ENCODE results near the gene GDAP1L1. TPM values are rescaled to one million over a fixed set of nuclear protein-coding genes. Genes with fewer than 3 reads are reported as not detected.

GDAP1L1 gene
- 0.24 and 1.1 TPM in 2 replicates for total RNA-seq
- long read RNA-seq: 0 reads

DNA sequence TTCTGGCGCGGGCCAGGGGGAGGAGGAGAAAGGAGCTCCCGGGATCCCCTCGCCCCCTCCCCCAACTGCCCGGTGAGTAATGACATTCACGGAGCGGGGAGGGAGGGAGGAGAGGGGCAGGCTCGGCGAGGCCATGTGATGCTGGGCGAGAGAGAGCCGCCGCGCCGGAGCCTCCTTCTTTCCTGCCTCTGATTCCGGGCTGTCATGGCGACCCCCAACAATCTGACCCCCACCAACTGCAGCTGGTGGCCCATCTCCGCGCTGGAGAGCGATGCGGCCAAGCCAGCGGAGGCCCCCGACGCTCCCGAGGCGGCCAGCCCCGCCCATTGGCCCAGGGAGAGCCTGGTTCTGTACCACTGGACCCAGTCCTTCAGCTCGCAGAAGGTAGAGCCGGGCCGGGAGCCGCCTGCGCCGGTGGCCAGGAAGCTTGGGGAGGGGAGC lies at the start of gene GDAP1L1:
Gene GDAP1L1, plus strand, starts transcription at position 178 of the 441 bp plus-strand sequence. Its CDS starts 27 bp downstream, at position 205.
- Mint-ChIP-seq H3K27me3 (peaks cover 36% of the 10 kb centered on the region), H3K4me3 (ENCODE audit: low read depth) (peak within 1 kb of the TSS; percentile 43)

DNA sequence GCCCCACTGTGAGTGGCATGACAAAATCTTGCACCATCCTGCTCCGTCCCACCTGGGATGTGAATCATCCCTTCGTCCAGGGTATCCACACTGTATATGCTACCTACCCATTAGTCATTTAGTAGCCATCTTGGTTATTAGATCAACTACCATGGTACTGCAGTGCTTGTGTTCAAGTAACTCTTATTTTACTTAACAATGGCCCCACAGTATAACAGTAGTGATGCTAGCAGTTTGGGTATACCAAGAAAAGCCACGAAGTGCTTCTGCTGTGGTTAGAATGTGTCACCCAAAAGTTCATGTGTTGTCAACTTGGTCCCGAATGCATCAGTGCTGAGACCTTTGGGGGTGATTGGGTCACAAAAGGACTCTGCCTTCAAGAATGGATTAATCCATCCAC lies 48.2 kb upstream of the GDAP1L1 start:
- Mint-ChIP-seq H3K4me3 (ENCODE audit: low read depth) (no peak overlapping the region), H3K9me3 (ENCODE audit: low read depth) (no peaks in the 10 kb centered on the region), H3K36me3 (ENCODE audit: insufficient read depth) (peaks cover 27% of the 10 kb centered on the region), H3K27ac (no peak overlapping the region), H3K27me3 (no peaks in the 10 kb centered on the region), H3K4me1 (ENCODE audit: low read depth) (peaks cover 2% of the 10 kb centered on the region)
- no peak for DNase-seq (ENCODE audit: low spot score, unreplicated experiment)
- no peak for TF ChIP-seq CTCF (IDR thresholded peaks at IDR 0.05; ENCODE audit: unreplicated experiment)

More for the DNA sequence above, at the start of gene GDAP1L1:
- Mint-ChIP-seq H3K9me3 (ENCODE audit: low read depth) (no peaks in the 10 kb centered on the region), H3K36me3 (ENCODE audit: insufficient read depth) (no peaks in the 10 kb centered on the region), H3K4me1 (ENCODE audit: low read depth) (peaks cover 4% of the 10 kb centered on the region), H3K27ac (no peak within 1 kb of the TSS)
- DNase-seq (ENCODE audit: low spot score, unreplicated experiment): peak; percentile 38
- no peak for TF ChIP-seq CTCF (IDR thresholded peaks at IDR 0.05; ENCODE audit: unreplicated experiment)

DNA sequence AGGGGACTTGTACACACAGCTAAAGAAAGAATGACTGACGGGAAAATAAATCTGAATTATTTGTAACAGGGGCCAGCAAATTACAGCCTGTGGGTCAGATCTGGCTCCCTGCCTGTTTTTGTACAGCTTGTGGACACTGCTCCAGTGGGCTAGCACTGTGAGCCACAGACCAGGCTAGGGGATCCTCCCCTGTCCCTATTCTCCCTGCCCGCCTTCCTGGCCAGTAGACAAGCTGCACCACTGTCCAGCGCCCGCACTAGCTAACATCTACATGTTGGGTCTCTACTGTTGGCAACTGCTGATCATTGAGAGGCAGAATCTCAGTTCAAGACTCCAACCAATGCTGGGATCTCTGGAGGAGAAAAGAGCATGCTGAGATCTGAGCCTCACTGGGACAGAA lies 47.2 kb upstream of the GDAP1L1 start:
- no peak for TF ChIP-seq CTCF (IDR thresholded peaks at IDR 0.05; ENCODE audit: unreplicated experiment)
- peaks cover 28% of the 10 kb centered on the region for H3K36me3 Mint-ChIP-seq (ENCODE audit: insufficient read depth)
- H3K27ac Mint-ChIP-seq: no peak overlapping the region
- peaks cover 7% of the 10 kb centered on the region for H3K4me1 Mint-ChIP-seq (ENCODE audit: low read depth)
- no peaks in the 10 kb centered on the region for H3K27me3 Mint-ChIP-seq
- H3K9me3 Mint-ChIP-seq (ENCODE audit: low read depth): no peaks in the 10 kb centered on the region
- no peak for DNase-seq (ENCODE audit: low spot score, unreplicated experiment)
- H3K4me3 Mint-ChIP-seq (ENCODE audit: low read depth): no peak overlapping the region

GRCh38 chr20:44200371-44200770 lies 46.7 kb upstream of the GDAP1L1 start:
- Mint-ChIP-seq H3K9me3 (ENCODE audit: low read depth) (no peaks in the 10 kb centered on the region), H3K27ac (no peak overlapping the region), H3K36me3 (ENCODE audit: insufficient read depth) (peaks cover 30% of the 10 kb centered on the region), H3K27me3 (no peaks in the 10 kb centered on the region), H3K4me3 (ENCODE audit: low read depth) (no peak overlapping the region), H3K4me1 (ENCODE audit: low read depth) (peaks cover 10% of the 10 kb centered on the region)
- no peak for TF ChIP-seq CTCF (IDR thresholded peaks at IDR 0.05; ENCODE audit: unreplicated experiment)
- no peak for DNase-seq (ENCODE audit: low spot score, unreplicated experiment)

- TF ChIP-seq CTCF (IDR thresholded peaks at IDR 0.05; ENCODE audit: unreplicated experiment): no peak
- no peak for DNase-seq (ENCODE audit: low spot score, unreplicated experiment)
- Mint-ChIP-seq H3K27ac (no peak overlapping the region), H3K4me3 (ENCODE audit: low read depth) (no peak overlapping the region), H3K36me3 (ENCODE audit: insufficient read depth) (peaks cover 31% of the 10 kb centered on the region), H3K4me1 (ENCODE audit: low read depth) (peaks cover 12% of the 10 kb centered on the region), H3K27me3 (no peaks in the 10 kb centered on the region), H3K9me3 (ENCODE audit: low read depth) (no peaks in the 10 kb centered on the region)
Measured at GRCh38 chr20:44200983-44201382, 46.1 kb upstream of the GDAP1L1 start.
